GM19328 (cell line): ENCODE results near the gene SLC39A1.
"Not testable (repeated sequence)": the region's sequence is repeated elsewhere in the genome, so short reads cannot be mapped to it uniquely, and the experiment has no call there.

Experiments
- ATAC-seq: cut with Tn5 transposase; IDR thresholded peaks from one replicate; pipeline ENCODE4 v1.9.1; 2021; ENCODE audit warnings: mild to moderate bottlenecking, moderate library complexity; ENCODE audit not compliant: unreplicated experiment

SLC39A1 gene

GRCh38 chr1:153963030-153963849 is at the start of gene SLC39A1:
SLC39A1 (minus strand) TSS chr1:153963537; CDS start chr1:153962715, 822 bp downstream.
- peak; percentile 37 for ATAC-seq

GRCh38 chr1:154012543-154012942 is 49.2 kb upstream of the SLC39A1 start:
- not testable (repeated sequence) for ATAC-seq

GRCh38 chr1:154012129-154012528 is 48.8 kb upstream of the SLC39A1 start:
- ATAC-seq: no peak

DNA sequence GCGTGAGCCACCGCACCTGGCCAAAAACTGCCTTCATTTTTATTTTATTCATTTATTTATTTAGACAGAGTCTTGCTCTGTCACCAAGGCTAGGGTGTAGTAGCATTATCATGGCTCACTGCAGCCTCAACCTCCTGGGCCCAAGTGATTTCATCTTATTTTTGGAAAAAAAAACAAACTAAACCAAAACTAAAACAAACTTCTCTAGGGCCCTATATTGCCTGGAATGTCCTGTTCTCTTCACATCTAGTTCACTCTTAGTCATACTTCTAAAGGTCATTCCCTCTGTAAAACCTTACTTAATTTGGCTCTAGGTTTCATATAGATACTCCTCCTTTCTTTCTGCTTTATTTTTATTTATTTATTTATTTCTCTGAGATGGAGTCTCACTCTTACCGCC is 42.8 kb upstream of the SLC39A1 start:
- no peak for ATAC-seq

DNA sequence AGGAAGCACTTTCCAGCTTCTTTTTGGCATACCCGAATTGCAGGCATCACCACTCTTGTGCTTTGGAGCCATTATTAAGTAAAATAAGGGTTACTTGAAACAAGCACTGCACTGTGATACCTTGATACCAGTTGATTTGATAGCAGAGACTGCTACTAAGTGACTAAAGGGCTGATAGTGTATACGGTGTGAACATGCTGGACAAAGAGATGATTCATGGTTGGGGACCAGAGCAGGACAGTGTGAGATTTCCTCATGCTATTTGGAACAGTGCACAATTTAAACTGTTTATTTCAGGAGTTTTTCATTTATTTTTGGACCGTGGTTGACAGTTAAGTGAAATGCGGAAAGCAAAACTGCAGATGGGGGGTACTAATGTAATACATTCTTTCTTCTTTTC is 37.1 kb upstream of the SLC39A1 start:
- no peak for ATAC-seq

GRCh38 chr1:153996882-153997281 is 33.5 kb upstream of the SLC39A1 start:
- ATAC-seq: not testable (repeated sequence)

DNA sequence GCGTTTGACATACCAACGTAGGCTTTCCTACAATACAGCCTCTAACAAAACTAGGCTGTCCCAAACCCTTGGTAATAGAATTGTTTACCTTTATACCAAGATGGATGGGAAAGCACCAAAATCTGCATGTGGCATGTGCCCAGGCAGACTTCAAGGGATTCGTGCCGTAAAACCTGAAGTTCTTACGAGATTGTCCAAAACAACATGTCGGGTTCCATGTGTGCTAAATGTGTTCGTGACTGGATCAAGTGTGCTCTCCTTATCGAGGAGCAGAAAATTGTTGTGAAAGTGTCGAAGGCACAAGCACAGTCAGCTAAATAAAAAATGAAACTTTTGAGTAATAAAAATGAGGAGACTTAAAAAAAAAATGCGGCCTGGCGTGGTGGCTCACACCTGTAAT is 32.3 kb upstream of the SLC39A1 start:
- no peak for ATAC-seq

- no peak for ATAC-seq
Measured at GRCh38 chr1:153995202-153995601, 31.9 kb upstream of the SLC39A1 start.

- no peak for ATAC-seq
Measured at GRCh38 chr1:153991806-153992205, 28.5 kb upstream of the SLC39A1 start.

- ATAC-seq: no peak
Measured at GRCh38 chr1:153991151-153991630, 27.9 kb upstream of the SLC39A1 start.

DNA sequence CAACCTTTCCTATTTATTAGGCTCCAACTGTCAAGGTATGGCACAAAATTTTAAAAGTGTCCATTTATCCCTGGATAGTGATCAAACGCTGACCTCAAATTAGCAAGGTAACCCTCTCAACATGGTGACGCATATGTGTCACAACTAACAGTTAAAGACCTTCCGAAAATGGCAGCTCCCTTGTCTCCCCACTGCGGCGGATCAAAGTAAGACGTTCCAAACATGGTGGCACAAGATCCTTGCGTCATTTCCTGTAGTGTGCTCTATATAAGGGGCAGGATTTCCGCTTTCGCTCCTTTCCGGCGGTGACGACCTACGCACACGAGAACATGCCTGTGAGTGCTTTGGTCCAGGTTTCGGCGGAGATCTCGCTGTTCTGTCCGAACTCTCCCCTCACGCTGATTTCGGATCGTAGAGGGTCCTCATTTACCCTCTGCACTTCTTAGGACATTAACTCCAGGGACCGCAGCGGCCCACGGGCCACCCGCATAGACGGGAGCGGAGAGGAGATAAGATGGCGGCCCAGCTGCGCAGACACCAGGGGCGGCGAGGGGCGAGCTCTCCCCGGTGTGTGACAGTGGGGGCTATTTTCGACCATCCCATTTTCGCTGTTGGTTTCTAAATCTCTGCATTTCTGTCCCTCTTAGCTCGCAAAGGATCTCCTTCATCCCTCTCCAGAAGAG is 27.3 kb upstream of the SLC39A1 start, which contains the start of gene RPS27:
TSS of gene RPS27 (plus strand) at position 295 of the 683 bp plus-strand sequence. CDS start at position 330, 35 bp downstream.
- ATAC-seq: peak; percentile 71

DNA sequence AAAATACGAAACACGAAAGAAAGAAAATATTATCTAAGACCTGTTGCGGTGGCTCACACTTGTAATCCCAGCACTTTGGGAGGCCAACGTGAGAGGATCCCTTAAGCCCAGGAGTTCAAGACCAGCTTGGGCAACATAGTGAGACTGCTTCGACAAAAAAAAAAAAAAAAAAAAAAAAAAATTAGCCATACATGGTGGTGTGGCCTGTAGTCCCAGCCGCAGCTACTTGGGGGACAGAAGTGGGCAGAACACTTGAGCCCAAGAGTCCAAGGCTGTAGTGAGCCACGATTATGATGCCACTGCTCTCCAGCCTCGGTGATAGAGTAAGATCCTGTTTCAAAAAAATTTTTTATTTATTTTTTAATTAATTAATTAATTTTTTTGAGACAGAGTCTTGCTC is 24.3 kb upstream of the SLC39A1 start:
- ATAC-seq: no peak

- no peak for ATAC-seq
Measured at GRCh38 chr1:153985941-153986761, 22.8 kb upstream of the SLC39A1 start, which contains the start of gene RAB13. RAB13 (minus strand) TSS chr1:153986339; CDS start chr1:153986236, 103 bp downstream.

GRCh38 chr1:153985341-153985912 is 22.1 kb upstream of the SLC39A1 start:
- ATAC-seq: no peak

DNA sequence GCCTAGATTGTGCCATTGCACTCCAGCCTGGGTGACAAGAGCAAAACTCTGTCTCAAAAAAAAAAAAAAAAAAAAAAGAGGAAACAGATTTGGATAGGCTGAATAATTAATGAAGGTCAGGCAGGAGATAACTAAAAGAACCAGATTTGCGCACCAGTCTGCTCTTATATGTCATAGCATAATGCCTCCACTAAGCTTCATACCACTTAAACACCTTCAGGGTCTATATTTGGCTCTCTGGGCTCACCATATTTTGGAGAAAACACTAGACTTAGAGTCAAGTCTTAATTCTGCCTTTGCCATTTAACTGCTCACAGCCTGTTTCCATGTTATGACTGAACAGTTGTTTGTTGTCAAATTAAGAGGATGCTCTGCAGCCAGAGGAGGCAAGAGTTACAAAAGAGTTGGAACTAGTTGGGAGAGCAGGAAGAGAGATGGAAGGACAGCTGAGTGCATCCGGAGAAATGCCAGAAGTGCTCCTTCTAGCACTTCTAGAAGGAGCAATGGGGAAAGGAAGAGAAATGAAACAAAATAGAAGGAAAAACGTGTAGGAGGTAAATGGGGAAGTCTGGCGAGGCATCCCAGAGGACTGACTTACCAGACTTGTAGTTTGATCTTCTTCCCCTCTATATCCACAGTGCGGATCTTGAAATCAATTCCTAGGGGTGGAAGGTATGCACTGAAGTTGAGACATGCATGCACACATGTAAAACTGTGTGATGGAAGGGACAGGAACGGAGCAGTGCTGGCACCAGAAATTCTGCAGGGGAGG is 21.0 kb upstream of the SLC39A1 start:
- ATAC-seq: no peak

DNA sequence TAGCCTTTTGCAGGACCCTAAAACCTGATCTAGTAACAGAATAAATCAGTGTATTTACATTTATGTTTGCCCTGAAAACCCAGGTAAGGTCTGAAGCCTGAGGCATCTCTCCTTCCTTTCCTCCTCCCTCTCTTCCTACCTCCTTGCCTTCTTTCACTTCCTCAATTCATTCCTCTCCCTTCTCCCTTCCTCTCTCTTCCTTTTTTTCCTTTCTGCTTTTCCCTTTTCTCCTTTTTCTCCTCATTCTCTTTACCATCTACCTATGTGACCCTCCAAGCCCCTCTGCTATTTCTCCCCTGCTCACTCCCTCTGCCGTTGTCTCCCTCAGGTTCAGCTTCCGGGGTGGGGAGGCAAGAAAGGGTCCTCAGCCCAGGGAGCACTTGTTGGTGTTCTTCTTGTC is 18.4 kb upstream of the SLC39A1 start:
- not testable (repeated sequence) for ATAC-seq

- not testable (repeated sequence) for ATAC-seq
Measured at GRCh38 chr1:153979091-153979490, 15.8 kb upstream of the SLC39A1 start.

DNA sequence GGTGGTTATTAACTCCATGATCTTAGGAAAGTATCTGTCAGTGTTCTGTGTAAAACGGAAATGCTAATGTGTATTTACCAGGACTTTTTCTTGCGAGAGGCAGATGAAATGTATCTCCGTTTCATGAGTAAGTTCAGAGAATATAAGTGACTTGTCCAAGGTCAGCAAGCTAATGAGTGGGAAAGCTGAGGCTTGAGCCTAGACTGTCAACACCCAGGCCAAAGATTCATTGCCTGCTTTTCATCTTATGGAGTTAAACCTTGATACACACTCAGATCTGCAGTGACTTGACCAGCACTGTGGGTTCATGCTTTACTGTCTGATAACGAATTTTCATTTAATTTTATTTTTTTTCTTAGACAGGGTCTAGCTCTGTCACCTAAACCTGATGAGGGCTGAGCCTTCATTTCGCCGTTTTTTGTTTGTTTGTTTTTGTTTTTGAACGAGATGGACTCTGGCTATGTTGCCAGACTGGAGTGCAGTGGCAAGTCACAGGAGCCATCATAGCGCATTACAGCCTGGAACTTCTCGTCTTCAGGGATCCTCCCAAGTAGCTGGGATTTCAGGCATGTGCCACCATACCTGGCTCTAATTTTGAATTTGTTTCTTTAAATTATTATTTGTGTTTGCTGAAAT is 15.1 kb upstream of the SLC39A1 start:
- ATAC-seq: no peak
